OCI-LY7 (cell line): Measurements from ENCODE around the gene TKFC. TPM values are rescaled to one million over a fixed set of nuclear protein-coding genes. Genes with fewer than 3 reads are reported as not detected.

Experiments
- BruUV-seq: library from RNA; stranded (reverse); fragments of 400-500 nt; replicated peaks from 2 replicates; lab custom pipeline; 2021; lab: Mats Ljungman, UMichigan
- CTCF ChIA-PET: fragments of 300-600 bp; sonication (Branson Sonifier 250); formaldehyde crosslinking; loops from one replicate; lab custom pipeline; 2022; ENCODE audit warnings: antibody characterized with exemption; ENCODE audit not compliant: unreplicated experiment; lab: Charles Lee
- POLR2A ChIA-PET: fragments of 300-600 bp; sonication (Branson Sonifier 250); formaldehyde crosslinking; loops from one replicate; lab custom pipeline; 2022; ENCODE audit warnings: antibody characterized with exemption; lab: Charles Lee
- DNase-seq: peaks from one replicate; pipeline ENCODE4 v3.0.0-alpha.2; 2015; ENCODE audit warnings: low spot score
- H2AFZ ChIP-seq: fragments of 200-600 bp; sonication (generic), shearing (Covaris generic); 2 replicates; pipeline ENCODE4 v1.6.1; 2014; ENCODE audit warnings: mild to moderate bottlenecking, antibody characterized with exemption, low read length, moderate library complexity
- H3K27ac ChIP-seq: fragments of 200-600 bp; sonication (generic); 2 replicates; pipeline ENCODE4 v1.5.1; 2014; ENCODE audit warnings: mixed run types, low read depth, mild to moderate bottlenecking, moderate library complexity, low read length, inconsistent platforms; ENCODE audit not compliant: poor library complexity, severe bottlenecking
- H3K36me3 ChIP-seq: fragments of 200-600 bp; sonication (generic); 2 replicates; pipeline ENCODE4 v1.6.1; 2014; ENCODE audit warnings: mild to moderate bottlenecking, antibody characterized with exemption, low read length, moderate library complexity, mixed read lengths; ENCODE audit not compliant: insufficient read depth
- H3K4me1 ChIP-seq: fragments of 200-600 bp; sonication (generic); 2 replicates; pipeline ENCODE4 v1.5.1; 2014; ENCODE audit warnings: mild to moderate bottlenecking, low read length; ENCODE audit not compliant: insufficient read depth, poor library complexity, severe bottlenecking
- H3K4me2 ChIP-seq: fragments of 200-600 bp; sonication (generic); 2 replicates; pipeline ENCODE4 v1.6.1; 2014; ENCODE audit warnings: mild to moderate bottlenecking, low read length
- H3K4me3 ChIP-seq: fragments of 200-600 bp; sonication (generic); 2 replicates; pipeline ENCODE4 v1.5.1; 2014; ENCODE audit warnings: mild to moderate bottlenecking, low read depth, low read length; ENCODE audit not compliant: poor library complexity, severe bottlenecking
- H3K79me2 ChIP-seq: fragments of 200-600 bp; sonication (generic); 2 replicates; pipeline ENCODE4 v1.6.1; 2016; ENCODE audit warnings: low read depth, mild to moderate bottlenecking, low read length, moderate library complexity, mixed read lengths; ENCODE audit not compliant: insufficient read depth
- H3K9me2 ChIP-seq: fragments of 200-600 bp; sonication (generic); 2 replicates; pipeline ENCODE4 v1.6.1; 2016; ENCODE audit warnings: mild to moderate bottlenecking, low read length, mixed read lengths; ENCODE audit not compliant: insufficient read depth
- H3K9me3 ChIP-seq: fragments of 200-600 bp; sonication (generic); 2 replicates; pipeline ENCODE4 v1.6.1; 2014; ENCODE audit warnings: mild to moderate bottlenecking, mixed run types, low read length, mixed read lengths
- H4K20me1 ChIP-seq: fragments of 200-600 bp; sonication (generic); 2 replicates; pipeline ENCODE4 v1.6.1; 2014; ENCODE audit warnings: mild to moderate bottlenecking, antibody characterized with exemption, low read length, moderate library complexity, mixed read lengths; ENCODE audit not compliant: insufficient read depth
- EZH2phosphoT487 ChIP-seq: fragments of 200-600 bp; sonication (generic); IDR thresholded peaks from 2 replicates; pipeline ENCODE4 v1.6.1; 2018; ENCODE audit warnings: low read depth, borderline replicate concordance, mild to moderate bottlenecking, mixed run types, antibody characterized with exemption, low read length, moderate library complexity, mixed read lengths
- intact Hi-C: fragments of 100-400 bp; cut with micrococcal nuclease; formaldehyde crosslinking; loops from one replicate; pipeline ENCODE4 v1.10.0; 2022; ENCODE audit not compliant: unreplicated experiment
- total RNA-seq, 2 experiments: library from RNA; depleted of rRNA in 1 of 2; stranded (reverse); fragments of >200 nt in 1 of 2; shearing (Covaris generic) in 1 of 2; gene quantifications; 2 replicates each; pipeline ENCODE4 v1.2.3, GENCODE V29; 2014 to 2022
- TF ChIP-seq, protein P1 (sequence below): fragments of 200-600 bp; sonication (generic); conservative IDR thresholded peaks from 2 replicates; pipeline ENCODE4 v1.5.1; 2014; ENCODE audit warnings: mild to moderate bottlenecking, antibody characterized with exemption, low read length, moderate library complexity, mixed read lengths

The TKFC gene
- total RNA-seq, 2 experiments from 2014 or later: 77.8 to 166 TPM

- H3K9me3 ChIP-seq: peaks cover 15% of the 10 kb centered on the region; the same call in 1 of the 2 replicates
- no TSS peak for BruUV-seq
- no peak overlapping the region for H3K27ac ChIP-seq
- ChIA-PET POLR2A (interaction anchor here (0.8 to 1.5 kb wide), 2 partner anchors 9 to 16 kb away, joined by 3 to 4 read pairs; no protein-coding TSS in a partner anchor), CTCF (interaction anchor here (1.0 kb wide), 1 partner anchor 32 kb away, joined by 3 read pairs; no protein-coding TSS in a partner anchor)
- H3K79me2 ChIP-seq: peaks cover 10% of the 10 kb centered on the region
- H3K36me3 ChIP-seq: peaks cover 95% of the 10 kb centered on the region
- no peak overlapping the region for H2AFZ ChIP-seq
- no peaks in the 10 kb centered on the region for H4K20me1 ChIP-seq
- no peaks in the 10 kb centered on the region for H3K9me2 ChIP-seq
- H3K4me1 ChIP-seq: peaks cover 3% of the 10 kb centered on the region
- H3K4me3 ChIP-seq: no peak overlapping the region
- intact Hi-C loops: no loop called here
- no peak overlapping the region for H3K4me2 ChIP-seq
- DNase-seq: no peak
- TF ChIP-seq EZH2phosphoT487: no peak
- TF ChIP-seq, protein P1, sequence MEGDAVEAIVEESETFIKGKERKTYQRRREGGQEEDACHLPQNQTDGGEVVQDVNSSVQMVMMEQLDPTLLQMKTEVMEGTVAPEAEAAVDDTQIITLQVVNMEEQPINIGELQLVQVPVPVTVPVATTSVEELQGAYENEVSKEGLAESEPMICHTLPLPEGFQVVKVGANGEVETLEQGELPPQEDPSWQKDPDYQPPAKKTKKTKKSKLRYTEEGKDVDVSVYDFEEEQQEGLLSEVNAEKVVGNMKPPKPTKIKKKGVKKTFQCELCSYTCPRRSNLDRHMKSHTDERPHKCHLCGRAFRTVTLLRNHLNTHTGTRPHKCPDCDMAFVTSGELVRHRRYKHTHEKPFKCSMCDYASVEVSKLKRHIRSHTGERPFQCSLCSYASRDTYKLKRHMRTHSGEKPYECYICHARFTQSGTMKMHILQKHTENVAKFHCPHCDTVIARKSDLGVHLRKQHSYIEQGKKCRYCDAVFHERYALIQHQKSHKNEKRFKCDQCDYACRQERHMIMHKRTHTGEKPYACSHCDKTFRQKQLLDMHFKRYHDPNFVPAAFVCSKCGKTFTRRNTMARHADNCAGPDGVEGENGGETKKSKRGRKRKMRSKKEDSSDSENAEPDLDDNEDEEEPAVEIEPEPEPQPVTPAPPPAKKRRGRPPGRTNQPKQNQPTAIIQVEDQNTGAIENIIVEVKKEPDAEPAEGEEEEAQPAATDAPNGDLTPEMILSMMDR: no peak
Observed at GRCh38 chr11:61368646-61369045, 35.6 kb downstream of the TKFC start.

- no peak for DNase-seq
- no TSS peak for BruUV-seq
- CTCF ChIA-PET: no interaction called here
- Histone ChIP-seq H3K9me3 (peaks cover 21% of the 10 kb centered on the region; the same call in 1 of the 2 replicates), H3K9me2 (no peaks in the 10 kb centered on the region), H4K20me1 (no peaks in the 10 kb centered on the region), H3K4me3 (no peak overlapping the region), H3K27ac (no peak overlapping the region), H3K79me2 (peaks cover under 1% of the 10 kb centered on the region; the same call in 1 of the 2 replicates), H3K36me3 (peaks cover 94% of the 10 kb centered on the region), H2AFZ (no peak overlapping the region), H3K4me1 (no peaks in the 10 kb centered on the region), H3K4me2 (no peak overlapping the region)
- POLR2A ChIA-PET: interaction anchor here (0.8 to 2.4 kb wide), 3 partner anchors 7 to 15 kb away, joined by 3 to 9 read pairs (median 4); partner anchors contain the start of genes CYB561A3 and TMEM138
- TF ChIP-seq, protein P1: no peak
- no peak for TF ChIP-seq EZH2phosphoT487
- intact Hi-C loops: no loop called here
Observed at GRCh38 chr11:61369372-61370348, 36.6 kb downstream of the TKFC start.
